Adrenal gland (tissue), 12 donors: ENCODE data around the gene ANKRD37. TPM values are rescaled to one million over a fixed set of nuclear protein-coding genes. Genes with fewer than 3 reads are reported as not detected.

Source experiments
- DNase-seq, 7 donors: peaks; one replicate each; pipeline ENCODE4 v3.0.0-alpha.2; 2019 to 2020
- H3K27ac ChIP-seq, 5 donors: fragments of 200-600 bp; sonication (generic) in 4 of 5; 1 replicate in 3 of 5; 2 replicates in 2 of 5; pipeline versions ENCODE4 v1.5.1 to v1.8.0; 2016 to 2020; ENCODE audit warnings: mild to moderate bottlenecking in 1 of 5
- H3K27me3 ChIP-seq: fragments of 200-600 bp; 2 replicates; pipeline ENCODE4 v1.8.0; 2021
- H3K36me3 ChIP-seq, 2 donors: fragments of 200-600 bp; replicated peaks in 1 of 2; 1 replicate in 1 of 2; 2 replicates in 1 of 2; pipeline versions ENCODE4 v1.5.1 to v1.8.0; 2018 to 2022
- H3K4me1 ChIP-seq, 2 donors: fragments of 200-600 bp; replicated peaks in 1 of 2; 1 replicate in 1 of 2; 2 replicates in 1 of 2; pipeline versions ENCODE4 v1.5.1 to v1.8.0; 2018 to 2021
- H3K4me3 ChIP-seq, 4 donors: fragments of 200-600 bp; sonication (generic) in 3 of 4; one replicate each; pipeline ENCODE4 v1.5.1; 2016 to 2018
- H3K9me3 ChIP-seq, 3 donors: fragments of 200-600 bp; sonication (generic) in 1 of 3; replicated peaks in 1 of 3; 1 replicate in 2 of 3; 2 replicates in 1 of 3; pipeline versions ENCODE4 v1.5.1 to v1.8.0; 2016 to 2021
- POLR2A ChIP-seq, 2 donors: fragments of 450-650 bp; IDR thresholded peaks; one replicate each; pipeline ENCODE4 v1.6.1; 2017; ENCODE audit warnings: antibody characterized with exemption in 2 of 2, mild to moderate bottlenecking in 2 of 2, moderate library complexity in 1 of 2
- WGBS, 4 donors: extraction: QIAGEN DNeasy Blood & Tissue Kit in 2 of 4; methylation state at CpG; one replicate each; pipeline versions ENCODE4 v1.1.5 to v1.1.7; 2013 to 2017; 5-methylcytosine and 5-hydroxymethylcytosine counted together
- intact Hi-C, 2 donors: fragments of 100-400 bp; cut with DNase I; formaldehyde crosslinking; loops; one replicate each; pipeline versions ENCODE4 v1.14.1 to v1.15.0; 2022 to 2023
- polyA plus RNA-seq, 3 donors: library from polyadenylated mRNA; stranded (reverse); fragments of 200-250 nt in 2 of 3; fragments of 350-450 nt in 1 of 3; fragmentation: Illumina TruSeq in 1 of 3; extraction: RNeasy Lipid Tissue Mini Kit (QIAGEN cat#74804) in 1 of 3; gene quantifications; one replicate each; pipeline ENCODE4 v1.2.3, GENCODE V29; 2013 to 2014
- total RNA-seq, 9 donors: library from RNA; depleted of rRNA in 4 of 9; stranded (reverse); fragments of >200 nt in 4 of 9; fragments of 120-200 nt in 1 of 9; fragmentation: NEBNext Ultra II Directional in 1 of 9; extraction: Animal tissue kit (Norgen Biotek cat#: 25700) in 1 of 9; gene quantifications; one replicate each; pipeline versions ENCODE4 v1.1.0 to v1.2.4, GENCODE V29; 2013 to 2023
- TF ChIP-seq, protein P1 (sequence below), 6 experiments: fragments of 450-650 bp in 4 of 6; fragments of 200-600 bp in 2 of 6; sonication (generic) in 1 of 6; IDR thresholded peaks; 1 replicate in 5 of 6; 2 replicates in 1 of 6; pipeline versions ENCODE4 v1.5.1 to v1.8.0; 2016 to 2021; ENCODE audit warnings: antibody characterized with exemption in 6 of 6, mild to moderate bottlenecking in 2 of 6, moderate library complexity in 1 of 6
- donor health status: healthy with polysubstance abuse.
- donor health status: Bipolar disorder and iron deficiency.
- donor health status: DM: yes; HTN: yes; CAD: no.
- donor health status: DM: no; HTN: no; CAD: no.
- donor health status: DM: no; HTN: no; CAD: no.
- donor health status: DM: yes; HTN: yes; CAD: no.

The ANKRD37 gene
- total and polyA plus RNA-seq, 12 donors = 1.9 to 13.0 (median 6.7) TPM

DNA sequence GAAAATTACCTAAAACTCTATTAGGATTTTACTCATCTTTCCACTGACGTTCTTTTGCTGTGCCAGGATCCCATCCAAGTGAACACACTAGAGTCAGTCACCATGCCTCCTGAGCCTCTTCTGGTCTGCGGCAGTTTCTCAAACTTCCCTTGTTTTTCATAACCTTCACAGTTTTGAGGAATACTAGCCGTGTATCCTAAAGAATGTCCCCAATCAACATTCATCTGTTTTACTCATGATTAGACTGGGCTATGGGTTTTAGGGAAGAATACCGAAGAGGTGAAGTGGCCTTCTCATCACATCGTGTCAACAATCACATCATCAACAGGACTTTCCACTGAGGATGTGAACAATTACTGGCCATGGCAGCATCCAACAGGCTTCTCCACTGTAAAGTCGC lies 5.7 kb upstream of the ANKRD37 start:
- Histone ChIP-seq H3K27me3 (no peaks in the 10 kb centered on the region), H3K9me3 (no peaks in the 10 kb centered on the region), H3K4me1 (peaks cover 0 to 6% of the 10 kb centered on the region in 2 donors), H3K4me3 (no peak overlapping the region), H3K27ac (no peak overlapping the region), H3K36me3 (no peaks in the 10 kb centered on the region)
- TF ChIP-seq POLR2A (IDR thresholded peaks at IDR 0.05) = no peak
- TF ChIP-seq, protein P1, sequence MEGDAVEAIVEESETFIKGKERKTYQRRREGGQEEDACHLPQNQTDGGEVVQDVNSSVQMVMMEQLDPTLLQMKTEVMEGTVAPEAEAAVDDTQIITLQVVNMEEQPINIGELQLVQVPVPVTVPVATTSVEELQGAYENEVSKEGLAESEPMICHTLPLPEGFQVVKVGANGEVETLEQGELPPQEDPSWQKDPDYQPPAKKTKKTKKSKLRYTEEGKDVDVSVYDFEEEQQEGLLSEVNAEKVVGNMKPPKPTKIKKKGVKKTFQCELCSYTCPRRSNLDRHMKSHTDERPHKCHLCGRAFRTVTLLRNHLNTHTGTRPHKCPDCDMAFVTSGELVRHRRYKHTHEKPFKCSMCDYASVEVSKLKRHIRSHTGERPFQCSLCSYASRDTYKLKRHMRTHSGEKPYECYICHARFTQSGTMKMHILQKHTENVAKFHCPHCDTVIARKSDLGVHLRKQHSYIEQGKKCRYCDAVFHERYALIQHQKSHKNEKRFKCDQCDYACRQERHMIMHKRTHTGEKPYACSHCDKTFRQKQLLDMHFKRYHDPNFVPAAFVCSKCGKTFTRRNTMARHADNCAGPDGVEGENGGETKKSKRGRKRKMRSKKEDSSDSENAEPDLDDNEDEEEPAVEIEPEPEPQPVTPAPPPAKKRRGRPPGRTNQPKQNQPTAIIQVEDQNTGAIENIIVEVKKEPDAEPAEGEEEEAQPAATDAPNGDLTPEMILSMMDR (IDR thresholded peaks at IDR 0.05) = no peak
- no peak for DNase-seq
- intact Hi-C loops = loop anchor here in 1 of 2 donors (10.0 kb wide), 1 partner anchor 186 kb away; the partner anchor contains the start of genes CFAP97 and SNX25
- WGBS, 4 donors = 83 to 95% (median 93%) methylated on average over 6 of the region's 6 CpGs

DNA sequence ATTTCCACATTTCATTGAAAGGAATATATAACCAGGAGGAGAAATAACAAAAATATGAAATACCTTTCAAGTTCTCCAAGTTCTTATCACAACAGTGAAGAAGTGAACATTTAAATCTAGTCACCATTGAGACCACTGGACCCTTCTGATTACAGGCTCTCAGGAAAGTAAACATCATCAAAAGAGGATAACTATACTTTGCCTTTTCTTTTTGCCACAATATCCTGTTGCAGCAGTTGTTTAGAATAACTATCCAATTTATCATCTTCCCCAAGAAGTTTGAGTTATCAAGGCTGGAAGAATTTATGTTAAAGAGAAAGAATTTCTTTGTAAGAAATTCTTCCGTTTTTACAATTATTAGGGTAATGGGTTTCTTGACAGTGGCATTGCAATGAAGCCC lies 4.5 kb upstream of the ANKRD37 start:
- no peak for DNase-seq
- no peak for TF ChIP-seq POLR2A (IDR thresholded peaks at IDR 0.05)
- TF ChIP-seq, protein P1 (IDR thresholded peaks at IDR 0.05) = no peak
- Histone ChIP-seq H3K4me1 (peaks cover 0 to 10% of the 10 kb centered on the region in 2 donors), H3K4me3 (no peak overlapping the region), H3K27ac (no peak overlapping the region), H3K36me3 (no peaks in the 10 kb centered on the region), H3K27me3 (no peaks in the 10 kb centered on the region), H3K9me3 (no peaks in the 10 kb centered on the region)
- 68 to 83% (median 78%) methylated on average over 1 of the region's 1 CpG for WGBS, 4 donors
- intact Hi-C loops = loop anchor here in 1 of 2 donors (10.0 kb wide), 1 partner anchor 187 kb away; the partner anchor contains the start of genes CFAP97 and SNX25

DNA sequence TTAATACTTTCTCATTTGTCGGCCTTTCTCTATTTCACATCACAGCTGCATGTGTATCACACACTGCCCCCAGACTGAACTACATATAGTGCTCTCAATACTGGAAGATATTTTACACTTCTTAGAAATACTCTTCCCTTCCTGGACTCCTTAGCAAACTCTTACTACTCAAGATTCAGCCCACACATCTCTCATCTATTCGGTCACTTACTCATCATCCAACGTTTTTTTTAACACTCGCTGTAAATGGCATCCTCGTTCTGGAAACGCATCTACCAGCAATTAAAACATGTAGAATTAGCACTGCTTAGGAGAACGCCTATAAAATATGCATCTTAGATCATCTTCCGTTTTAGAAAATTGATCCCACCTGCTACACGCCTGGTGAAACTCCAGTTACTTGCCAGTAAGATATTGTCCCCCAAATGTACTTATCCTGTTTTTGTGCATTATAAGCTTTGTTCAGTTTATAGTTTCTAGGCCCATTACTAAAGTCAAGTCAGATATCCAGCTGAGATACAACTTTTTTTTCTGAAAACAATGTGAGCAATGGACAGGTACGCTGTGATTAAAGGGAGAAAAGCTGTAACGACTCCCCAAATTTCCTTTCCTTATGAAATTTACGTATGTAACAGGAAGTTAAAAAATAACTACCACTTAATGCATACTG lies 1.9 kb upstream of the ANKRD37 start:
- Histone ChIP-seq H3K36me3 (peaks cover 0 to 9% of the 10 kb centered on the region in 2 donors), H3K27ac (peak overlapping the region in 1 of 5 donors; percentile 100), H3K9me3 (no peaks in the 10 kb centered on the region), H3K4me3 (peak overlapping the region in 1 of 4 donors; percentile 81), H3K27me3 (no peaks in the 10 kb centered on the region), H3K4me1 (peaks cover 0 to 12% of the 10 kb centered on the region in 2 donors)
- intact Hi-C loops = loop anchor here in 1 of 2 donors (10.0 kb wide), 1 partner anchor 190 kb away; the partner anchor contains the start of genes CFAP97 and SNX25
- 72 to 78% (median 75%) methylated on average over 12 of the region's 12 CpGs for WGBS, 4 donors
- TF ChIP-seq POLR2A (IDR thresholded peaks at IDR 0.05) = no peak
- TF ChIP-seq, protein P1 (IDR thresholded peaks at IDR 0.05) = no peak
- DNase-seq = no peak

DNA sequence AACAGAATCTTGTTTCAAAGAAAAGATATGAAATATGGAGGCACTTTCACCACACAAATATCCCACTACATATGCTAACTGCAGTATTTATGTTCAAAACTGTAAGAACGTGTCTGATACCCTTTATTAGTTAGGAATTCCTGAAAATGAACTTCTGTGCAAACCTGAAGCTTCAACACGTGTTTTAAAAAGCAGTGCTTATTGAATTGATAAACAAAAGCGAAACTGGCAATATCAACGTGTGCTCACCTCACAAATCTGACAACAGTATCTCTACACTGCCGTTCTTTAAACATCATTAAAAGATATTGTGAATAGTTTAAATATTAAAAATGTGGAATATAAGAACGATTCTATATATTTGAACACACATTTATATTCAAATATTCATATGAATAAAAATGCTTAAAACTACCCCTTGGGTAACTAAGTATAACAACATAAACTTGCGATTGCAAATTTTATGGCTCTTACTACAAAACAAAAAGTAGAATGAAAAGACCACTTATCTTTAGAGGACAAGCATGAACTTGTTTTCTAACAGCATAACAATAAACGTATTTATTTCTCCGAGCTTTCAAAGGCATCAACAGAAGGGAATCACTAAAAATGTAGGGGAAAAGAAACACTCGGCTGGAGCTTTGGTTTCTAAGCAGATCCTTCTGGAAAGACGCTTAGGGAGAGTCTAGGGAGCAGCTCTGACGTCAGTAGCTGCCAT lies 1.2 kb upstream of the ANKRD37 start, which contains the start of gene LRP2BP:
TSS of gene LRP2BP (minus strand) at position 687 of the 718 bp plus-strand sequence. CDS start 17,738 bp downstream, outside the sequence.
- TF ChIP-seq, protein P1 (IDR thresholded peaks at IDR 0.05) = no peak
- TF ChIP-seq POLR2A (IDR thresholded peaks at IDR 0.05) = no peak
- H3K27me3 ChIP-seq = no peaks in the 10 kb centered on the region
- peak within 1 kb of the TSS; percentile 27 to 81 (median 31) for H3K4me3 ChIP-seq
- H3K4me1 ChIP-seq = peaks cover 0 to 12% of the 10 kb centered on the region in 2 donors
- no peaks in the 10 kb centered on the region for H3K9me3 ChIP-seq
- no peak for DNase-seq
- peaks cover 0 to 15% of the 10 kb centered on the region in 2 donors for H3K36me3 ChIP-seq
- intact Hi-C loops = loop anchor here in 1 of 2 donors (10.0 kb wide), 1 partner anchor 191 kb away; the partner anchor contains the start of genes CFAP97 and SNX25
- WGBS, 4 donors = 8 to 20% (median 14%) methylated on average over 11 to 12 of the region's 12 CpGs
- H3K27ac ChIP-seq = peak within 1 kb of the TSS; percentile 83 to 100 (median 97)
